Measurements from ENCODE around the gene ASXL2.

ASXL2 gene

GRCh38 chr2:25692737-25693445, 185.4 kb downstream of the ASXL2 start:
- Histone ChIP-seq H3K27me3 (ENCODE audit: insufficient read depth, insufficient read length) (no peaks in the 10 kb centered on the region), H3K4me1 (ENCODE audit: insufficient read depth, insufficient read length) (no peaks in the 10 kb centered on the region), H3K4me3 (ENCODE audit: insufficient read length, low read depth) (no peak overlapping the region), H3K36me3 (ENCODE audit: insufficient read depth, insufficient read length, low read length) (no peaks in the 10 kb centered on the region), H3K9ac (ENCODE audit: insufficient read length, low read depth) (no peak overlapping the region), H3K9me3 (ENCODE audit: insufficient read depth, low read length) (no peaks in the 10 kb centered on the region)
- DNase-seq (ENCODE audit: low read depth, low spot score): no peak
- TF ChIP-seq ZNF274 (IDR thresholded peaks at IDR 0.05; ENCODE audit: low read depth, low read length): no peak
- no peak for TF ChIP-seq SUZ12 (IDR thresholded peaks at IDR 0.05; ENCODE audit: extremely low read depth, insufficient read depth, insufficient read length)
- TF ChIP-seq YY1 (IDR thresholded peaks at IDR 0.05; ENCODE audit: insufficient read depth, insufficient read length): no peak

DNA sequence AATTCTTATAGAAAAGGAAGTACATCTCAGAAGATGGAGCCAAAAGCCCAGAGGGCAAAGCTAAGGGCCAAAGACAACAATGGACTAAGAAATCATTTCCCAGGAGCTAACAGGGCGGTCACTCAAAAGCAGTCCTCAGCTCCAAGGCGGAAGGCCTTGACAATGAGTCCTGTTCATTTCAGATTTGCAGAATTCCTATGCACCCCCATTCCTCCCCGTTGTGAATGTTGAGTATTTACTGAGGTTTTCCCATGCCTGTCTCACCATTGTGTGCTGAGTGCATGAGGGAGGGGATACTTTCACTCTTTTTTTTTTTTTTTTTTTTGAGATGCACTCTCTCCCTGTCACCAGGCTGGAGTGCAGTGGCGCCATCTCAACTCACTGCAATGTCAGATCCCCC, 186.1 kb downstream of the ASXL2 start:
- no peak for TF ChIP-seq ZNF274 (IDR thresholded peaks at IDR 0.05; ENCODE audit: low read depth, low read length)
- no peak for TF ChIP-seq SUZ12 (IDR thresholded peaks at IDR 0.05; ENCODE audit: extremely low read depth, insufficient read depth, insufficient read length)
- no peak for TF ChIP-seq YY1 (IDR thresholded peaks at IDR 0.05; ENCODE audit: insufficient read depth, insufficient read length)
- Histone ChIP-seq H3K4me3 (ENCODE audit: insufficient read length, low read depth) (no peak overlapping the region), H3K27me3 (ENCODE audit: insufficient read depth, insufficient read length) (no peaks in the 10 kb centered on the region), H3K9ac (ENCODE audit: insufficient read length, low read depth) (no peak overlapping the region), H3K36me3 (ENCODE audit: insufficient read depth, insufficient read length, low read length) (no peaks in the 10 kb centered on the region), H3K9me3 (ENCODE audit: insufficient read depth, low read length) (no peaks in the 10 kb centered on the region), H3K4me1 (ENCODE audit: insufficient read depth, insufficient read length) (no peaks in the 10 kb centered on the region)
- no peak for DNase-seq (ENCODE audit: low read depth, low spot score)

DNA sequence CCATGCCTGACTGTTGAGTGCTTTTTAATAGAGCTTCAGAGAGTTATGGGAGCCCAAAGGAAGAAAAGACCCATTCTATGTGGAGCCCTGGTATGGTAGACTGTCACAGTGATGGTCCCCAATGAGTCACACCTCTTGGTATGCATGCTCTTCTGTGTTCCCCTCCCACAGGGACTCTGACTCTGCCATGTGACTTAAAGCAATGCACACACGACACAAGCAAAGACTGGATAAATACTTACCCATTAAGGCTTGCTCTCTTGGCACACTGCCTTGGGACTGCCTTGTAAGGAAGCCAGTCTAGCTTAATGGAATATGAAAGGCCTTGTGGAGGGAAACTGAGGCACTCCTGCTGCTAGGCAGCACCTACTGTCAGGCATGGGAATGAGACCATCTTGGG, 188.2 kb downstream of the ASXL2 start:
- no peak for TF ChIP-seq SUZ12 (IDR thresholded peaks at IDR 0.05; ENCODE audit: extremely low read depth, insufficient read depth, insufficient read length)
- no peak for TF ChIP-seq YY1 (IDR thresholded peaks at IDR 0.05; ENCODE audit: insufficient read depth, insufficient read length)
- TF ChIP-seq ZNF274 (IDR thresholded peaks at IDR 0.05; ENCODE audit: low read depth, low read length): no peak
- Histone ChIP-seq H3K4me1 (ENCODE audit: insufficient read depth, insufficient read length) (no peaks in the 10 kb centered on the region), H3K27me3 (ENCODE audit: insufficient read depth, insufficient read length) (no peaks in the 10 kb centered on the region), H3K4me3 (ENCODE audit: insufficient read length, low read depth) (no peak overlapping the region), H3K9me3 (ENCODE audit: insufficient read depth, low read length) (no peaks in the 10 kb centered on the region), H3K36me3 (ENCODE audit: insufficient read depth, insufficient read length, low read length) (no peaks in the 10 kb centered on the region), H3K9ac (ENCODE audit: insufficient read length, low read depth) (no peak overlapping the region)
- no peak for DNase-seq (ENCODE audit: low read depth, low spot score)

GRCh38 chr2:25688236-25688635, 190.1 kb downstream of the ASXL2 start:
- H3K27me3 ChIP-seq (ENCODE audit: insufficient read depth, insufficient read length): no peaks in the 10 kb centered on the region
- TF ChIP-seq SUZ12 (IDR thresholded peaks at IDR 0.05; ENCODE audit: extremely low read depth, insufficient read depth, insufficient read length): no peak
- no peak for TF ChIP-seq YY1 (IDR thresholded peaks at IDR 0.05; ENCODE audit: insufficient read depth, insufficient read length)
- TF ChIP-seq ZNF274 (IDR thresholded peaks at IDR 0.05; ENCODE audit: low read depth, low read length): no peak
- no peaks in the 10 kb centered on the region for H3K4me1 ChIP-seq (ENCODE audit: insufficient read depth, insufficient read length)
- H3K36me3 ChIP-seq (ENCODE audit: insufficient read depth, insufficient read length, low read length): no peaks in the 10 kb centered on the region
- DNase-seq (ENCODE audit: low read depth, low spot score): no peak
- H3K9ac ChIP-seq (ENCODE audit: insufficient read length, low read depth): no peak overlapping the region
- no peaks in the 10 kb centered on the region for H3K9me3 ChIP-seq (ENCODE audit: insufficient read depth, low read length)
- H3K4me3 ChIP-seq (ENCODE audit: insufficient read length, low read depth): no peak overlapping the region

DNA sequence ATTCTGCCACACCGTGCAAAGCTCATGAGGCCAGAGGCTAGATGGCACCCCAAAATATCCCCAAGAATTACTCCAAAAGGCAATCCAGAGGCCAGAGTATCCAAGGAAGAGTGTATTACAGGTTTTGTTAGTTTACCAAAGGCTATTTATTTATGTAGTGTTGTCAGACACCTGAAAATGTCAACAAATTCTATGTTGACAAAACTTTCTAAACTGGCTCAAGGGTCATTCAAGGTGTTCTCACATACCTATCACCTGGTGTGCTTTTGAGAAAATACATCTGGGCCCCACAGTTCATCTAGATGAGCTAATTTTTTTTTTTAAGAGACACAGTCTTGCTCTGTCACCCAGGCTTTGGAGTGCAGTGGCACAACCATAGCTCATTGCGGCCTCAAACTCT, 192.5 kb downstream of the ASXL2 start:
- no peak for DNase-seq (ENCODE audit: low read depth, low spot score)
- Histone ChIP-seq H3K4me3 (ENCODE audit: insufficient read length, low read depth) (no peak overlapping the region), H3K9me3 (ENCODE audit: insufficient read depth, low read length) (no peaks in the 10 kb centered on the region), H3K27me3 (ENCODE audit: insufficient read depth, insufficient read length) (no peaks in the 10 kb centered on the region), H3K4me1 (ENCODE audit: insufficient read depth, insufficient read length) (no peaks in the 10 kb centered on the region), H3K9ac (ENCODE audit: insufficient read length, low read depth) (no peak overlapping the region), H3K36me3 (ENCODE audit: insufficient read depth, insufficient read length, low read length) (no peaks in the 10 kb centered on the region)
- TF ChIP-seq YY1 (IDR thresholded peaks at IDR 0.05; ENCODE audit: insufficient read depth, insufficient read length): no peak
- no peak for TF ChIP-seq SUZ12 (IDR thresholded peaks at IDR 0.05; ENCODE audit: extremely low read depth, insufficient read depth, insufficient read length)
- no peak for TF ChIP-seq ZNF274 (IDR thresholded peaks at IDR 0.05; ENCODE audit: low read depth, low read length)

GRCh38 chr2:25684577-25685473, 193.5 kb downstream of the ASXL2 start:
- no peak for DNase-seq (ENCODE audit: low read depth, low spot score)
- no peaks in the 10 kb centered on the region for H3K27me3 ChIP-seq (ENCODE audit: insufficient read depth, insufficient read length)
- H3K4me3 ChIP-seq (ENCODE audit: insufficient read length, low read depth): no peak overlapping the region
- no peaks in the 10 kb centered on the region for H3K4me1 ChIP-seq (ENCODE audit: insufficient read depth, insufficient read length)
- H3K36me3 ChIP-seq (ENCODE audit: insufficient read depth, insufficient read length, low read length): no peaks in the 10 kb centered on the region
- H3K9ac ChIP-seq (ENCODE audit: insufficient read length, low read depth): no peak overlapping the region
- H3K9me3 ChIP-seq (ENCODE audit: insufficient read depth, low read length): no peaks in the 10 kb centered on the region
- TF ChIP-seq SUZ12 (IDR thresholded peaks at IDR 0.05; ENCODE audit: extremely low read depth, insufficient read depth, insufficient read length): no peak
- no peak for TF ChIP-seq YY1 (IDR thresholded peaks at IDR 0.05; ENCODE audit: insufficient read depth, insufficient read length)
- no peak for TF ChIP-seq ZNF274 (IDR thresholded peaks at IDR 0.05; ENCODE audit: low read depth, low read length)

Measured in NT2/D1 (cell line).